Measurements from ENCODE around the gene APCDD1.
"Not testable (repeated sequence)": the region's sequence is repeated elsewhere in the genome, so short reads cannot be mapped to it uniquely, and the experiment has no call there.

DNA sequence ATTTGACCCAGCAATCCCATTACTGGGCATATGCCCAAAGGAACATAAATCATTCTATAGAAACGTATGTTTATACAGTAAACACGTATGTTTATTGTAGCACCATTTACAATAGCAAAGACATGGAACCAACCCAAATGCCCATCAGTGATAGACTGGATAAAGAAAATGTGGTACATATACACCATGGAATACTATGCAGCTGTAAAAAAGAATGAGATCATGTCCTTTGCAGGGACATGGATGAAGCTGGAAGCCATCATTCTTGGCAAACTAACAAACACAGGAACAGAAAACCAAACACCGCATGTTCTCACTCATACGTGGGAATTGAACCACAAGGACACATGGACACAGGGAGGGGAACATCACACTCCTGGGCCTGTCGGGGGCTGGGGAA is 84.7 kb downstream of the APCDD1 start:
- TF ChIP-seq CTCF, EZH2phosphoT487 (IDR thresholded peaks at IDR 0.05): not testable (repeated sequence)

Measured in neural progenitor cell (in vitro differentiated cells).